Activated CD4-positive, alpha-beta memory T cell treated with anti-CD3 and anti-CD28 coated beads, Interleukin-2, amount 10 ng/mL, durations not matched to agents 7 days and 5 days (primary cell): ENCODE results near the gene PRICKLE3. TPM values are rescaled to one million over a fixed set of nuclear protein-coding genes. Genes with fewer than 3 reads are reported as not detected.

Experiments
- CTCF ChIA-PET: fragments of 350-600 bp; sonication (Branson Sonifier 250); formaldehyde crosslinking; loops from one replicate; lab custom pipeline; 2021; ENCODE audit warnings: antibody characterized with exemption, inconsistent platforms; lab: Charles Lee
- POLR2A ChIA-PET: fragments of 350-600 bp; sonication (Branson Sonifier 250); formaldehyde crosslinking; loops from one replicate; lab custom pipeline; 2021; ENCODE audit warnings: antibody characterized with exemption; lab: Charles Lee
- DNase-seq: peaks from one replicate; pipeline ENCODE4 v3.0.0-alpha.2; 2020
- H3K27ac Mint-ChIP-seq: one replicate; pipeline ENCODE4 v1.8.0; 2021; ENCODE audit warnings: mild to moderate bottlenecking, mixed read lengths
- H3K27me3 Mint-ChIP-seq: one replicate; pipeline ENCODE4 v1.8.0; 2021; ENCODE audit warnings: mixed read lengths
- H3K36me3 Mint-ChIP-seq: one replicate; pipeline ENCODE4 v1.8.0; 2021; ENCODE audit warnings: low read depth, mixed read lengths
- H3K4me1 Mint-ChIP-seq: one replicate; pipeline ENCODE4 v1.8.0; 2021; ENCODE audit warnings: mixed read lengths
- H3K4me3 Mint-ChIP-seq: one replicate; pipeline ENCODE4 v1.8.0; 2021; ENCODE audit warnings: mild to moderate bottlenecking, mixed read lengths
- H3K9me3 Mint-ChIP-seq: one replicate; pipeline ENCODE4 v1.8.0; 2021; ENCODE audit warnings: mixed read lengths
- total RNA-seq, 2 experiments: library from RNA; stranded (reverse); gene quantifications; one replicate each; pipeline ENCODE4 v1.2.3, GENCODE V29; 2021

The PRICKLE3 gene, protein sequence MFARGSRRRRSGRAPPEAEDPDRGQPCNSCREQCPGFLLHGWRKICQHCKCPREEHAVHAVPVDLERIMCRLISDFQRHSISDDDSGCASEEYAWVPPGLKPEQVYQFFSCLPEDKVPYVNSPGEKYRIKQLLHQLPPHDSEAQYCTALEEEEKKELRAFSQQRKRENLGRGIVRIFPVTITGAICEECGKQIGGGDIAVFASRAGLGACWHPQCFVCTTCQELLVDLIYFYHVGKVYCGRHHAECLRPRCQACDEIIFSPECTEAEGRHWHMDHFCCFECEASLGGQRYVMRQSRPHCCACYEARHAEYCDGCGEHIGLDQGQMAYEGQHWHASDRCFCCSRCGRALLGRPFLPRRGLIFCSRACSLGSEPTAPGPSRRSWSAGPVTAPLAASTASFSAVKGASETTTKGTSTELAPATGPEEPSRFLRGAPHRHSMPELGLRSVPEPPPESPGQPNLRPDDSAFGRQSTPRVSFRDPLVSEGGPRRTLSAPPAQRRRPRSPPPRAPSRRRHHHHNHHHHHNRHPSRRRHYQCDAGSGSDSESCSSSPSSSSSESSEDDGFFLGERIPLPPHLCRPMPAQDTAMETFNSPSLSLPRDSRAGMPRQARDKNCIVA
- 10 to 100 TPM; 19.0 to 20.3 TPM for total RNA-seq

DNA sequence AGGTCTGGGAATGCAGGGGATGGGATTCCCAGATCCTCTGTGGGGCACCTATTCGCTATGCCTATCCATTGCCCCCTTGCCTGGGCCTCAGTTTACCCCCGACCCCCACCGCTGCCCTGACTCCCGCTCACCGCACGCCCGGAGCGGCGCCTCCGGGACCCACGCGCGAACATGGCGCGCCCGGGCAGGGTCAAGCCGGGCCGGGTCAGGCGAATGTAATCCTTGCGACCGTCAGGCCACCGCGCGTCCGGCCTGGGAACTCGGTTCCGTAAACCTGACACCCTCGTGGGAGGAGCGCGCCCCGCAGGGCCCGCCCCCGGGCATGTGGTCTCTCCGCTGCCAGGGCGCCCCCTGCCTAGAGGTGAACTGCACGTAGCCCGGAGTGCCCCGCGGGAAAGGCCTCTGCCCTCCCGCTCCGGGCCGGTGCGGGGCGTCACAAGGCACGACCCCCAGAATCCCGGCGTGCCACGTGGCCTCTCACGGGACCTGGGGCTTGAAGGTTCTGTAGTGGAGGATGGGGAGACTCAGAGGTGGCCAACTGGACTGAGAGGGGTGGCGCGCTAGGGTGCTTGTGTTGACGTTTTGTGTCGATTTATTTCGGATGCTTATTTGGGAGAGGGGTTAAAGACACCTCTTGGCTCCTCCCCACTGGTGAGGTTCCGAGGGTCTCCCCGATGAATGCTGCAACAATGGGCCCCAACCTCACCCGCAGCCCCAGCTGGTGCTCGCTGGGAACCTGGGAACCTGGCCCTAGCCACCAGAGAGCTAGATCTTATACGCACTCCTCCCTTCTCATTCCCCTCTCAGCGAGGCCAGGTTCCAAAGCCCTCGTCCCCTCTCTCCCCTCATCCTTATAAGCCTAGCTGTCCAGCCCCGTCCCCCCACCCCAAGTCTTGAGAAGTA, at the start of gene PRICKLE3:
PRICKLE3 (minus strand) TSS at position 249 of the 903 bp plus-strand sequence; CDS start at position 173, 76 bp downstream.
- Mint-ChIP-seq H3K36me3 (peaks cover 13% of the 10 kb centered on the region), H3K27me3 (no peaks in the 10 kb centered on the region), H3K4me3 (peak within 1 kb of the TSS; percentile 84), H3K9me3 (no peaks in the 10 kb centered on the region), H3K27ac (peak within 1 kb of the TSS; percentile 65), H3K4me1 (peaks cover 39% of the 10 kb centered on the region)
- CTCF ChIA-PET: no interaction called here
- POLR2A ChIA-PET: interaction anchor here (2.0 kb wide), 1 partner anchor 14 kb away, joined by 5 read pairs; the partner anchor contains the start of gene PLP2
- DNase-seq: peak; percentile 80

DNA sequence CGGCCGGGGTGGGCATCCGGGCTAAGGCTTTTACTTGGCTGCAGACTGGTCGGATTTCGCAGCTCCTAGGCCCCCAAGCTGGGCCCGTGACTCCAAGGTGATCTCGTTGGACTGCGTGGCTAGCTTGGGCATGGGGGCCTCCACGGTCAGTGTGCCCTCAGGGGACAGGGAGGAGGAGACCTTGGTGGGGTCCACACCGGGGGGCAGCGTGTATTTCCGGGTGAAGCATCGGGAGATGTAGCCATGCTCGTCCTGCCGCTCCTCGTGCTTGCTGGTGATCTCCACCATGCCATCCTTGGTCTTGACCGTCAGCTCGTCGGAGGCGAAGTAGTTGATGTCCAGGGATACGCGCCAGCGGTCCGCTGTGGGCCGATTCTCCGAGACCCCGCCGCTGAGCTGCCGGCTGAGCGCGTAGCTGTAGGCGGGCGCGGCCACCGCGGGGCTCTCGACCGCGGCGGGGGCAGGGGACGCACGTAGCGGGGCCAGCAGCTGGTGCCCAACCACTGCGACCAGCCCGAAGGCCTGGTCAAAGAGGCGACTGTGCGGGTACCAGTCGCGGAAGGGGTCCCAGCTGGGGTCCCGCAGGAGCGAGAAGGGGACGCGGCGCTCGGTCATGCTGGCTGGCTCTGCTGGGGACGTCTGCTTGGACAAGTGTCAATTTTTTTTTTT, 47.8 kb upstream of the PRICKLE3 start:
- POLR2A ChIA-PET: interaction anchor here (0.8 to 1.1 kb wide), 2 partner anchors 35 to 38 kb away, joined by 3 to 4 read pairs; no protein-coding TSS in a partner anchor
- CTCF ChIA-PET: no interaction called here
- DNase-seq: no peak
- no peaks in the 10 kb centered on the region for H3K27me3 Mint-ChIP-seq
- no peaks in the 10 kb centered on the region for H3K9me3 Mint-ChIP-seq
- no peak overlapping the region for H3K27ac Mint-ChIP-seq
- H3K4me3 Mint-ChIP-seq: no peak overlapping the region
- peaks cover 44% of the 10 kb centered on the region for H3K4me1 Mint-ChIP-seq
- H3K36me3 Mint-ChIP-seq: peaks cover 11% of the 10 kb centered on the region

DNA sequence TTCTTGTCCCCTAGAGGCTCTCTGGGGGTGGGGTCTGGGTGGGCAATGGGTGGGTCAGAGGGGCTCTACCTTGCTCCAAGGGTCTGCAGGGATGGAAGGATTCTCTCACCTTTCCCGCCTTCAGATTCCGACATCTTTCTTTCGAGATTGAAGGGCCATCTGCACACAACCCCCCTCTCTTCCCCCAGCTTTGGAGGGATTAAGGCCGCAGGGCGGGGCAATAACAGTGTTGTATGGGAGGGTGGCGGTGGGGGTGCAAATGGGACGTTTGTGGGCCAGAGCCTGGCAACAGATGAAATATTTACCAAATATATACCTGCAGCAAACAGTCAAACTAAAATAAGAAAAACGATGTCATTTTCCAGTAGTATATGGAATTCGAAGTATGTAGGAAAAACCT, 47.0 kb upstream of the PRICKLE3 start, which contains the start of gene CACNA1F:
CACNA1F (minus strand) TSS at position 165 of the 400 bp plus-strand sequence; CDS start at position 134, 31 bp downstream.
- H3K27ac Mint-ChIP-seq: no peak within 1 kb of the TSS
- no peaks in the 10 kb centered on the region for H3K27me3 Mint-ChIP-seq
- H3K4me3 Mint-ChIP-seq: no peak within 1 kb of the TSS
- H3K9me3 Mint-ChIP-seq: no peaks in the 10 kb centered on the region
- peaks cover 11% of the 10 kb centered on the region for H3K36me3 Mint-ChIP-seq
- no peak for DNase-seq
- POLR2A ChIA-PET: interaction anchor here (0.8 kb wide), 1 partner anchor 36 kb away, joined by 4 read pairs; no protein-coding TSS in a partner anchor
- H3K4me1 Mint-ChIP-seq: peaks cover 44% of the 10 kb centered on the region
- CTCF ChIA-PET: no interaction called here

DNA sequence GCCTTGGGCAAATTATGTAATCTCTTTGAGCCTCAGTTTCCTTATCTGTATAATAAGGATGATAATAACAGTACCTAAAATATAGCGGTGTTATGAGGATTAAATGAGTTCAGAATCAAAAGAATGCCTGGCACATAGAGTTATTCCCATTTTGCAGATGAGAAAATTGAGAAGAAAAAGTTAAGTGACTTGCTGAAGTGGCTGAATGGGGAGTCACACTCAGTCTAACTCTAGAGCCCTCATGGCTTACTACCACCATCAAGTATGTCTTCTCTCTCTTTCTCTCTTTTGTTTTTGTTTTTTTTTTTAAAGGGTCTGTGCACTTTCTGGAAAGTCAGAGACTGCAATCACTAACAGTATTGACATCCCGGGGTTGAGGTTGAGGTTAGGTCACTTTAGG, 46.4 kb upstream of the PRICKLE3 start:
- H3K9me3 Mint-ChIP-seq: no peaks in the 10 kb centered on the region
- no peak overlapping the region for H3K4me3 Mint-ChIP-seq
- no peak overlapping the region for H3K27ac Mint-ChIP-seq
- peaks cover 10% of the 10 kb centered on the region for H3K36me3 Mint-ChIP-seq
- H3K27me3 Mint-ChIP-seq: no peaks in the 10 kb centered on the region
- DNase-seq: no peak
- POLR2A ChIA-PET: interaction anchor here (1.1 kb wide), 1 partner anchor 37 kb away, joined by 3 read pairs; no protein-coding TSS in a partner anchor
- peaks cover 44% of the 10 kb centered on the region for H3K4me1 Mint-ChIP-seq
- CTCF ChIA-PET: no interaction called here

DNA sequence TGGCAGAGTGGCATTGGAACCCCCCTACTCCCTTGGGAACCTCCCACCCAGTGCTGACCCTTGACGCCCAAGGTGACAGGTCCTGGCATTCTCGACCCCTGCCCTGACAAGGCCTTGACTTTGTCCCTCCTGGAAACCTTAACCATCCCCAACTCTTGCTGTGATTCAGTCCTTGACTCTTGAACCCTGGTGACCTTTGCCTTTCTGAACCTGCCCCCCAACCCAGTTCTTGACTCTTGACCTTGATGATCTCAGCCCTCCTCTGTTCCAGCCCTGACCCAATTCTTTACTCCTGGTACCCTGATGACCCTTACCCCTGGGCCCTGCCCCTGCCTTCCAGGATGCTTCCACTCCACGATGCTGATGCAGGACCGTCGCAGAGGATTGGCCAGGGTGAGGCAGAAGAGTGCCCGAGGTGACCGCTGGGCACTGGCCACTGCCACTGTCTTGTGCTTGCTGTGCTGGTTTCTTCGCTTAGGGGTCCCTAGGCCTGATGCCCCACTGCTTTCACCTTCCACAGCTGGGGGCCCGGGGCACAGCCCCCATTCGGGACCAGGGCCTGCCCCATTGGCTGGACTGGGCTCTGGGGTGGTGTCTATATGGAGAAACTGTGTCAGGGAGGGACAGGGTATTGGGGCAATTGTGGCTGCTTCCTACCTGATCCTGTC, 45.3 kb upstream of the PRICKLE3 start:
- Mint-ChIP-seq H3K27me3 (no peaks in the 10 kb centered on the region), H3K27ac (peak overlapping the region; percentile 82), H3K4me1 (peaks cover 33% of the 10 kb centered on the region), H3K4me3 (peak overlapping the region; percentile 72), H3K36me3 (no peaks in the 10 kb centered on the region), H3K9me3 (no peaks in the 10 kb centered on the region)
- no peak for DNase-seq
- CTCF ChIA-PET: interaction anchor here (1.7 kb wide), 1 partner anchor 39 kb away, joined by 5 read pairs; no protein-coding TSS in a partner anchor
- POLR2A ChIA-PET: interaction anchor here (1.1 kb wide), 1 partner anchor 38 kb away, joined by 3 read pairs; no protein-coding TSS in a partner anchor

DNA sequence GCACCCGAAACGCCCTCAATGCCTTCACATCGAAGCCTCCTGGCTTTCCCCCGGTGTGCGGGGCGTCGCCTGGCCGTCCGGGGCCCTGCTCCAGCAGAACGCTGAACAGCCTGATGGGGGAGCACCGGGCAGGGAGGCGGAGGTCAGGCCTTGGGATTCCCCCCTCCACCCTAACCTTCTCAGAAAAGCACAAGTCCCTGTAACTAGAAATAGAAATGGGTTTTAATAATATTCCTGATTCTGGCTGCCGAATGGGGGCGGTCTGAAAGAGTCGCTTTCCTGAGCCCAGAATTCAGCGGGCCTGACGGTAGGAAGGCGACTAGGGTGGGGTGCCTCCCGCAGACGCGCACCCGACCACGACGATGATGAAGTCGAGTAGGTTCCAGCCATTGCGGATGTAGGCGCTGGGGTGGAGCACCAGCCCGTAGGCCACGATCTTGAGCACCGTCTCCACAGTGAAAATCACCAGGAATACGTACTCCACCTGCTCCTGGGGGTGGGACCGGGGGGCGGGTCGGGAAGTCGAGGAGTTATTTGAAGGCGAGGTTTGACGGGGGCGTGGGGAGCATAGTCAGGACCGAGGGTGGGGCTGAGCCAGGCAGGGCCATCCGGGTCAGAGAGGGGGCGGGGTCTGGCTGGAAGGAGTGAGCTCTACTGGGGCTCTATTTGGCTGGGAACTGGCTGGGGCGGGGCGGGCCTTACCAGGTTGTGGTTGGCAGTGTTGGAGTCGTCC, 44.5 kb upstream of the PRICKLE3 start:
- ChIA-PET CTCF (interaction anchor here (1.7 kb wide), 1 partner anchor 38 kb away, joined by 5 read pairs; no protein-coding TSS in a partner anchor), POLR2A (interaction anchor here (0.9 kb wide), 1 partner anchor 38 kb away, joined by 3 read pairs; no protein-coding TSS in a partner anchor)
- no peaks in the 10 kb centered on the region for H3K9me3 Mint-ChIP-seq
- H3K27me3 Mint-ChIP-seq: no peaks in the 10 kb centered on the region
- H3K4me1 Mint-ChIP-seq: peaks cover 31% of the 10 kb centered on the region
- H3K36me3 Mint-ChIP-seq: no peaks in the 10 kb centered on the region
- peak; percentile 74 for DNase-seq
- H3K4me3 Mint-ChIP-seq: peak overlapping the region; percentile 72
- peak overlapping the region; percentile 82 for H3K27ac Mint-ChIP-seq

DNA sequence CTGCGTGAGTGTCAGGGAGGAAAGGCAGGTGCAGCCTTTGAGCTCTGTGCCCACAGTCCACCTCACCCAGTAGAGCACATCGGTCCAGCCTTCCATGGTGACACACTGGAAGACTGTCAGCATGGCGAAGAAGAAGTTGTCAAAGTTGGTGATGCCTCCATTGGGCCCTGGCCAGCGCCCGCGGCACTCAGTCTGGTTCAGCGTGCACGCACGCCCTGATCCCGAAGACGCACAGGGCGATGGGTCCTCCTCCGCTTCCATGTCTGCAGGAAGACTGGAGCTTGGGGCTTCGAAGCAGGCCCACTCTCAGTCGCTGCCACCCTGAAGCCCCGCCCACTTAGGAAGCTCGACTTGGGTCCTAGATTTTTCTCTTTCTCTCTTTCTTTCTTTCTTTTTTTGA, 42.0 kb upstream of the PRICKLE3 start:
- Mint-ChIP-seq H3K27me3 (peaks cover 4% of the 10 kb centered on the region), H3K9me3 (no peaks in the 10 kb centered on the region), H3K27ac (no peak overlapping the region), H3K36me3 (no peaks in the 10 kb centered on the region), H3K4me1 (peaks cover 24% of the 10 kb centered on the region), H3K4me3 (no peak overlapping the region)
- no peak for DNase-seq
- ChIA-PET CTCF (no interaction called here), POLR2A (no interaction called here)

DNA sequence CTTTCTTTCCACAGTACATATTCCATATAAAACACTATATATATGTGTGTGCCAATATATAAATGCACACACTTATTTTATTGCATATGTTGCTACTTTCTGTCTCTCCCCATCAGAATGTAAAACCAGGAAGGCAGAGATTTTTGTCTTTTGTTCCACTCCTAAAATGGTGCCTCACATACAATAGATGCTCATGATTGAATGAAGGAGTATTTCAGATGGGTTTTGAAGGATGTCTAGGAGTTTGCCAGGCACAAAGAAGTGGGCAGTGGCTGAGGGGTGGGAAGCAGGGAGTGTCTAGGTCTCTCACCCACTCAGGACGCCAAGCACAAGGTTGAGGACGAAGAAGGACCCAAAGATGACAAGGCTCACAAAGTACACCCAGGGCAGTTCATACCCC, 41.6 kb upstream of the PRICKLE3 start:
- peaks cover 4% of the 10 kb centered on the region for H3K27me3 Mint-ChIP-seq
- H3K9me3 Mint-ChIP-seq: no peaks in the 10 kb centered on the region
- H3K4me1 Mint-ChIP-seq: peaks cover 23% of the 10 kb centered on the region
- peak overlapping the region; percentile 10 for H3K27ac Mint-ChIP-seq
- POLR2A ChIA-PET: no interaction called here
- H3K4me3 Mint-ChIP-seq: no peak overlapping the region
- DNase-seq: no peak
- CTCF ChIA-PET: no interaction called here
- H3K36me3 Mint-ChIP-seq: no peaks in the 10 kb centered on the region

DNA sequence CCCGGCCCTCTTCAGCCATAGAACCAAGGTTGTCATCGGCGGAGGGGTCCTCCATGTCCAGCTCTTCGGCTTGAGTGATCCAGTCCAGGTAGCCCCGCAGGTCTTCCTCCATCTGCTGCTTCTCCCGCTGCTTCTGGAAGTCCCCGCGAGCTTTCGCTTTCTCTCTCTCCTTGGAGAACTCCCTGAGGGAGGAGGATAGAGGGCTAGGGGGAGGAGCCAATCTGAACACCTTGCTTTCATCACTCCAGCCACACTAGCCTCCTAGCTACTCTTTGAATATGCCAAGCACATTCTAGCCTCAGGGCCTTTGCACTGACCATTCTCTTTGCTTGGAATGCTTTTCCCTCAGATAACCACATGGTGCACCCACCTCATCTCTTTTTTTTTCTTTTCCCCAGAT, 40.8 kb upstream of the PRICKLE3 start:
- H3K4me3 Mint-ChIP-seq: no peak overlapping the region
- ChIA-PET POLR2A (interaction anchor here (0.9 kb wide), 1 partner anchor 34 kb away, joined by 3 read pairs; no protein-coding TSS in a partner anchor), CTCF (interaction anchor here (1.2 kb wide), 1 partner anchor 34 kb away, joined by 4 read pairs; no protein-coding TSS in a partner anchor)
- no peaks in the 10 kb centered on the region for H3K36me3 Mint-ChIP-seq
- H3K27me3 Mint-ChIP-seq: peaks cover 5% of the 10 kb centered on the region
- H3K9me3 Mint-ChIP-seq: no peaks in the 10 kb centered on the region
- H3K27ac Mint-ChIP-seq: no peak overlapping the region
- DNase-seq: no peak
- H3K4me1 Mint-ChIP-seq: peaks cover 20% of the 10 kb centered on the region

DNA sequence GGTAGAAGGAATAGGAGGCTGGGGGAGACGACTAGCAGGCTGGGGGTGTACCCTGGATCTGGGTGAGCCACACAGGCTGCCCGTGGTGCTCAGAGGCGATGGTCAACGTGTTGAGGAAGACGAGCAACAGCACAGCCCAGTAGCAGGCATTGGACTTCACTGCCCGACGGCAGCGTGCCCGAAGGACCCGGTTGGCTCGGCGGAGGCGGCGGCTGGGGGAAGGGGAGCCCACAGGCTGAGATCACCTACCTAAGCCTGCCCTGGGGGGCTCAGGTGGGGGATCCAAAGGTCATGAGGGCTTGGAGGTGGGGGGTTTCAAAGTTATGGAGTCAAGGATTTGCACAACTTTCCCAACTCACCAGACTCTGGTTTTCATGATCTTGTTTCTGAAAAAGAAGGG, 39.7 kb upstream of the PRICKLE3 start:
- Mint-ChIP-seq H3K27ac (no peak overlapping the region), H3K36me3 (no peaks in the 10 kb centered on the region), H3K9me3 (no peaks in the 10 kb centered on the region), H3K27me3 (peaks cover 9% of the 10 kb centered on the region), H3K4me3 (no peak overlapping the region), H3K4me1 (peaks cover 9% of the 10 kb centered on the region)
- CTCF ChIA-PET: no interaction called here
- no peak for DNase-seq
- POLR2A ChIA-PET: no interaction called here

DNA sequence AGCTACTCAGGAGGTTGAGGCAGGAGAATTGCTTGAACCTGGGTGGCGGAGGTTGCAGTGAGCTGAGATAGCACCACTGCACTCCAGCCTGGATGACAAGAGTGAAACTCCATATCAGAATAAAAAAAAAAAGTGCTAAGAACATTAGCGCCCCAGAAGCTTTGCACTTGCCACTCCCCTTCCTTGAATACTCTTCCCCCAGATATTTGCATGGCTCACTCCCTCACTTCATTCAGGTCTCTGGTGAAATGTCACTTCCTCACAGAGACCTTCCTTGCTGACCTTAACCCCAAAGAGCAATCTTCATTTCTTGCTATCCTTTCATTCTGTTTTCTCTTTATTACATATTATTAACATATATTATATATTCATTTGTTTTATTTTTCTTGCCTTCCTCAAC, 35.7 kb upstream of the PRICKLE3 start:
- Mint-ChIP-seq H3K27me3 (peaks cover 9% of the 10 kb centered on the region), H3K36me3 (no peaks in the 10 kb centered on the region), H3K9me3 (no peaks in the 10 kb centered on the region), H3K4me3 (no peak overlapping the region), H3K4me1 (peaks cover 3% of the 10 kb centered on the region), H3K27ac (no peak overlapping the region)
- DNase-seq: no peak
- ChIA-PET CTCF (no interaction called here), POLR2A (no interaction called here)
